Endodermal cell (in vitro differentiated cells): ENCODE measurements around the gene VOPP1. TPM values are rescaled to one million over a fixed set of nuclear protein-coding genes. Genes with fewer than 3 reads are reported as not detected.

Experiments used
- DNase-seq: peaks from one replicate; pipeline ENCODE4 v3.0.0-alpha.2; 2017
- H3K27ac ChIP-seq: 2 replicates; pipeline ENCODE4 v1.5.1; 2013; ENCODE audit warnings: mild to moderate bottlenecking, low read depth, low read length, moderate library complexity
- H3K27me3 ChIP-seq: 2 replicates; pipeline ENCODE4 v1.6.1; 2013; ENCODE audit warnings: mild to moderate bottlenecking, low read length, moderate library complexity; ENCODE audit not compliant: insufficient read depth, control insufficient read depth, poor library complexity, severe bottlenecking
- H3K36me3 ChIP-seq: 2 replicates; pipeline ENCODE4 v1.7.0; 2013; ENCODE audit warnings: mild to moderate bottlenecking, low read length, moderate library complexity; ENCODE audit not compliant: control insufficient read depth, insufficient read depth
- H3K4me1 ChIP-seq: one replicate; pipeline ENCODE4 v1.7.0; 2013; ENCODE audit warnings: low read length; ENCODE audit not compliant: control insufficient read depth, insufficient read depth
- H3K4me3 ChIP-seq: 2 replicates; pipeline ENCODE4 v1.5.1; 2013; ENCODE audit warnings: mild to moderate bottlenecking, low read length, moderate library complexity
- H3K9ac ChIP-seq: 2 replicates; pipeline ENCODE4 v1.6.1; 2013; ENCODE audit warnings: mild to moderate bottlenecking, low read length, moderate library complexity; ENCODE audit not compliant: poor library complexity, severe bottlenecking; ENCODE audit errors: extremely low read depth
- H3K9me3 ChIP-seq: 2 replicates; pipeline ENCODE4 v1.6.1; 2013; ENCODE audit warnings: mild to moderate bottlenecking, low read length, moderate library complexity; ENCODE audit not compliant: control insufficient read depth
- H3K27ac Mint-ChIP-seq: 2 replicates; pipeline ENCODE4 v1.8.0; 2020; ENCODE audit warnings: mixed read lengths
- H3K27me3 Mint-ChIP-seq: 2 replicates; pipeline ENCODE4 v1.8.0; 2021; ENCODE audit warnings: mild to moderate bottlenecking, mixed read lengths; ENCODE audit not compliant: insufficient read depth
- H3K36me3 Mint-ChIP-seq: 2 replicates; pipeline ENCODE4 v1.8.0; 2020; ENCODE audit warnings: low read depth, mixed read lengths
- H3K4me1 Mint-ChIP-seq: 2 replicates; pipeline ENCODE4 v1.8.0; 2020; ENCODE audit warnings: mixed read lengths
- H3K4me3 Mint-ChIP-seq: 2 replicates; pipeline ENCODE4 v1.8.0; 2020; ENCODE audit warnings: mild to moderate bottlenecking, moderate library complexity, mixed read lengths
- H3K9me3 Mint-ChIP-seq: 2 replicates; pipeline ENCODE4 v1.8.0; 2020; ENCODE audit warnings: mild to moderate bottlenecking, mixed read lengths
- CTCF ChIP-seq: fragments of 200-600 bp; sonication (generic); conservative IDR thresholded peaks from 2 replicates; pipeline ENCODE4 v1.5.0; 2021; ENCODE audit warnings: antibody characterized with exemption, mild to moderate bottlenecking
- WGBS, 2 experiments: methylation state at CpG; one replicate each; pipeline versions ENCODE4 v1.1.5 to v1.1.7; 2013; ENCODE audit warnings: missing lambda C conversion rate in 2 of 2, mixed read lengths in 1 of 2; ENCODE audit not compliant: insufficient coverage in 1 of 2, insufficient read length in 1 of 2; 5-methylcytosine and 5-hydroxymethylcytosine counted together
- total RNA-seq, 2 donors: library from RNA; stranded (reverse); fragmentation: NEBNext Ultra II Directional in 1 of 2; extraction: Animal tissue kit (Norgen Biotek cat#: 25700) in 1 of 2; gene quantifications; 2 replicates in 1 of 2; 3 replicates in 1 of 2; pipeline ENCODE4 v1.2.1, GENCODE V29; 2021

Gene VOPP1
- total RNA-seq, 2 donors from 2014 or later = 48.8 to 53.6 TPM

GRCh38 chr7:55594414-55594813 lies 22.1 kb upstream of the VOPP1 start:
- peak; percentile 35 for DNase-seq
- Histone ChIP-seq H3K36me3 (no peaks in the 10 kb centered on the region), H3K27me3 (no peaks in the 10 kb centered on the region), H3K4me3 (no peak overlapping the region), H3K9me3 (no peaks in the 10 kb centered on the region), H3K27ac (no peak overlapping the region), H3K4me1 (no peaks in the 10 kb centered on the region), H3K9ac (no peak overlapping the region)
- H3K4me1 Mint-ChIP-seq = no peaks in the 10 kb centered on the region
- H3K36me3 Mint-ChIP-seq = no peaks in the 10 kb centered on the region
- 81 to 93% methylated on average over 9 to 10 of the region's 10 CpGs for WGBS, 2 experiments
- H3K27ac Mint-ChIP-seq = no peak overlapping the region
- H3K9me3 Mint-ChIP-seq = no peaks in the 10 kb centered on the region
- no peak overlapping the region for H3K4me3 Mint-ChIP-seq
- peaks cover 6% of the 10 kb centered on the region for H3K27me3 Mint-ChIP-seq
- TF ChIP-seq CTCF = no peak

DNA sequence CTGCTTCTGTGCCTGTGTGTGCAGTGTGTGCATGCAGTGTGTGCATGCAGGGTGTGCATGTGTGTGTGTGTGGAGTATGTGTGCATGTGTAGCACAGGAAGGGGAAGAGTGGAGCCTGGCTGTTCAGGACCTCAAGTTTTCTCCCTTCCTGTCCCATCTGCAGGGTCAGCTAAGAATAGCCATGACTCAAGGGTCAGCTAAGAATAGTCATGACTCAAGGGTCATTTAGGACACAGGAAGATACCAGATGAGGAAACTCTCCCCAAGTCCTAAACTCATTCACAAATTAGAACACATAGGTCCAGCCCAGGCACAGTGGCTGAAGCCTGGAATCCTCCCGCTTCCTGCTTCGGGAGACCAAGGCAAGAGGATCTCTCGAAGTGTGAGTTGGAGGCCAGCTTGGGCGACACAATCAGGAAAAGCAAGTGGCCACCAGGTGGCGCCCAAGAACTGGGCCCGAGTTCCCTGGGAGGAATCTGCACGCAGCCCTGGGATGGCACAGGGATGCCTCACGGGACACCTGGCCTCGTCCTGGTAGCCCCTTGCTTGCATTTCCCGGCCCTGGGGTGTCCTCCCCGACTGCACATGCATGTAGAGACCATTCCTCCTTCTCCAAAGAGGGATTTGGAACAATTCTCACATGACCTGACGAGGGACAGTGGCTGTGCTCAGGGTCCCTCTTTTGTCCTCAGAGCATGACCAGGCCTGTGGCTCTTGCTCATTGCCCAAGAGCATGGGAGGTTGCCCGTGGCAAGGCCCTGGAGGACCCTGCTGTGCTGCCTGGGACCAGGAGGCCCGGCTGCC lies 21.4 kb upstream of the VOPP1 start:
- H3K9me3 ChIP-seq = no peaks in the 10 kb centered on the region
- H3K36me3 Mint-ChIP-seq = no peaks in the 10 kb centered on the region
- H3K4me1 ChIP-seq = no peaks in the 10 kb centered on the region

DNA sequence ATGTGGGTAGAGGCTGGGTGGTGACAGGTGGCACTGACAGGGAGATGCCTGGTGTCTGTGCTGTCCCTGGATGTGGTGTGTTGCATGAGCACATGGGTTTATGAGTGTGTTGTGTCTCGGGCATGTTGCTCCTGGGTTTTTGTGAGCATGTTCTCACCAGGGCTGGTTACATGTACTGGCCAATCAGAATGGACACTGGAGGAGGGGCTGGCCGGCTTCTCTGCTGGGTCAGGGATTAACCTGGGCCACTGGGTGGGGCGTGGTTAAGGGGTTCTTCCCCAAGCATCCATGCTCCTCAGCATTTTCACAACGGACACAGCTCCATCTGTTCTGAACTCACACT lies 20.8 kb upstream of the VOPP1 start:
- Mint-ChIP-seq H3K9me3 (no peaks in the 10 kb centered on the region), H3K4me3 (no peak overlapping the region), H3K27me3 (peaks cover 6% of the 10 kb centered on the region), H3K4me1 (no peaks in the 10 kb centered on the region), H3K27ac (no peak overlapping the region), H3K36me3 (no peaks in the 10 kb centered on the region)
- Histone ChIP-seq H3K9me3 (no peaks in the 10 kb centered on the region), H3K36me3 (no peaks in the 10 kb centered on the region), H3K27ac (no peak overlapping the region), H3K4me1 (no peaks in the 10 kb centered on the region), H3K9ac (no peak overlapping the region), H3K27me3 (no peaks in the 10 kb centered on the region), H3K4me3 (no peak overlapping the region)
- DNase-seq = peak; percentile 41
- WGBS, 2 experiments = 78 to 88% methylated on average over 1 to 4 of the region's 4 CpGs
- no peak for TF ChIP-seq CTCF

More for the DNA sequence above, 21.4 kb upstream of the VOPP1 start:
- Mint-ChIP-seq H3K27me3 (peaks cover 6% of the 10 kb centered on the region), H3K4me1 (no peaks in the 10 kb centered on the region), H3K27ac (no peak overlapping the region), H3K9me3 (no peaks in the 10 kb centered on the region), H3K4me3 (no peak overlapping the region)
- Histone ChIP-seq H3K27ac (no peak overlapping the region), H3K4me3 (no peak overlapping the region), H3K9ac (no peak overlapping the region), H3K27me3 (no peaks in the 10 kb centered on the region), H3K36me3 (no peaks in the 10 kb centered on the region)
- peak; percentile 92 for DNase-seq
- TF ChIP-seq CTCF = peak; percentile 87
- WGBS, 2 experiments = 54 to 72% methylated on average over 7 to 14 of the region's 14 CpGs
